Esophagus squamous epithelium (tissue), 4 donors: ENCODE data around the gene NHSL1.

Experiments
- CTCF ChIP-seq, 6 experiments: fragments of 450-650 bp in 4 of 6; fragments of 200-600 bp in 2 of 6; sonication (generic) in 2 of 6; IDR thresholded peaks; one replicate each; pipeline ENCODE4 v1.5.1; 2016 to 2019; ENCODE audit warnings: antibody characterized with exemption in 6 of 6, mild to moderate bottlenecking in 4 of 6, moderate library complexity in 4 of 6
- POLR2A ChIP-seq, 4 donors: fragments of 450-650 bp; IDR thresholded peaks; one replicate each; pipeline ENCODE4 v1.6.1; 2017; ENCODE audit warnings: antibody characterized with exemption in 4 of 4, mild to moderate bottlenecking in 4 of 4, moderate library complexity in 3 of 4

GRCh38 chr6:138515657-138516248, 16.5 kb upstream of the NHSL1 start:
- TF ChIP-seq CTCF (IDR thresholded peaks at IDR 0.05) (no peak), POLR2A (IDR thresholded peaks at IDR 0.05) (no peak)
